ENCODE measurements around the gene MTMR11. TPM values are rescaled to one million over a fixed set of nuclear protein-coding genes. Genes with fewer than 3 reads are reported as not detected.
A peak's percentile ranks its signal among the peaks of the same experiment; 100 is the strongest.
"Not testable (repeated sequence)": the region's sequence is repeated elsewhere in the genome, so short reads cannot be mapped to it uniquely, and the experiment has no call there.

MTMR11 gene
- total RNA-seq, 1 experiment from 2014 or later = 16.0 TPM

DNA sequence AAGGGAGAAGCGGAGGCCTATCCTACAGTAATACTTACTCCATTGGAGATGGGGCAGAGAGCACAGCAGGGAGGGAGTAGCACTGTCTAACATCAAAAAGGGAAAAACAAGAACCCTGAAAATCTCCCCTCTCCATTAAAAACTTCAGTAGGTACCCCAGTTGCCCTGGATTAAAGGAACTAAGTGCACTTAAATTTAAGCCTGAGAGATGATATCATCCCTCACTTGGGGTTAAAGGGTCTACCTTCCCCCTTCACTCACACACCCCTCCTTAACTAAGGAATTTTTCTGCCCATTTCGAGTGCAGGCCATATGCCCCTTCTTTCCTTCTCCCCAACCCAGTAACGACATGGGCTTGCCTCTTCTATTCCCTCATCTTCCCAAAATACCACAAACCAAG is 3.7 kb upstream of the MTMR11 start:
- intact Hi-C loops (cut with micrococcal nuclease; ENCODE audit: unreplicated experiment) = no loop called here
- 0 out of 2 replicates have a peak, but pooled peaks cover 6% of the 10 kb centered on the region for H3K36me3 ChIP-seq (ENCODE audit: low read depth)
- H3K9me3 ChIP-seq (ENCODE audit: insufficient read depth, low read depth) = no peaks in the 10 kb centered on the region
- no TSS peak for BruUV-seq (replicated peaks)
- H3K4me3 ChIP-seq = peak overlapping the region; percentile 54; the same call in 1 of the 2 replicates
- no peaks in the 10 kb centered on the region for H3K79me2 ChIP-seq (ENCODE audit: low read depth)
- H3K4me2 ChIP-seq = peak overlapping the region; percentile 89
- no peak overlapping the region; the same call in 1 of the 2 replicates for H2AFZ ChIP-seq
- no peaks in the 10 kb centered on the region for H3K9me2 ChIP-seq (ENCODE audit: insufficient read depth)
- no peak for DNase-seq
- peaks cover 40% of the 10 kb centered on the region for H3K4me1 ChIP-seq (replicated peaks; ENCODE audit: insufficient read depth)
- TF ChIP-seq, protein P1, sequence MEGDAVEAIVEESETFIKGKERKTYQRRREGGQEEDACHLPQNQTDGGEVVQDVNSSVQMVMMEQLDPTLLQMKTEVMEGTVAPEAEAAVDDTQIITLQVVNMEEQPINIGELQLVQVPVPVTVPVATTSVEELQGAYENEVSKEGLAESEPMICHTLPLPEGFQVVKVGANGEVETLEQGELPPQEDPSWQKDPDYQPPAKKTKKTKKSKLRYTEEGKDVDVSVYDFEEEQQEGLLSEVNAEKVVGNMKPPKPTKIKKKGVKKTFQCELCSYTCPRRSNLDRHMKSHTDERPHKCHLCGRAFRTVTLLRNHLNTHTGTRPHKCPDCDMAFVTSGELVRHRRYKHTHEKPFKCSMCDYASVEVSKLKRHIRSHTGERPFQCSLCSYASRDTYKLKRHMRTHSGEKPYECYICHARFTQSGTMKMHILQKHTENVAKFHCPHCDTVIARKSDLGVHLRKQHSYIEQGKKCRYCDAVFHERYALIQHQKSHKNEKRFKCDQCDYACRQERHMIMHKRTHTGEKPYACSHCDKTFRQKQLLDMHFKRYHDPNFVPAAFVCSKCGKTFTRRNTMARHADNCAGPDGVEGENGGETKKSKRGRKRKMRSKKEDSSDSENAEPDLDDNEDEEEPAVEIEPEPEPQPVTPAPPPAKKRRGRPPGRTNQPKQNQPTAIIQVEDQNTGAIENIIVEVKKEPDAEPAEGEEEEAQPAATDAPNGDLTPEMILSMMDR (conservative IDR thresholded peaks at IDR 0.05) = no peak
- TF ChIP-seq EZH2 (IDR thresholded peaks at IDR 0.05; ENCODE audit: low read depth) = no peak
- no peaks in the 10 kb centered on the region for H4K20me1 ChIP-seq (ENCODE audit: insufficient read depth)
- ChIA-PET CTCF (no interaction called here), POLR2A (ENCODE audit: unreplicated experiment) (interaction anchor here (0.6 to 1.0 kb wide), 3 partner anchors 10 to 112 kb away, joined by 3 to 19 read pairs (median 4); a partner anchor contains a TSS)
- peaks cover 52% of the 10 kb centered on the region for H3F3A ChIP-seq (ENCODE audit: insufficient read depth, low read depth)
- no peaks in the 10 kb centered on the region for H3K27me3 ChIP-seq (ENCODE audit: insufficient read depth, low read depth)
- H3K27ac ChIP-seq = peak overlapping the region; percentile 95

DNA sequence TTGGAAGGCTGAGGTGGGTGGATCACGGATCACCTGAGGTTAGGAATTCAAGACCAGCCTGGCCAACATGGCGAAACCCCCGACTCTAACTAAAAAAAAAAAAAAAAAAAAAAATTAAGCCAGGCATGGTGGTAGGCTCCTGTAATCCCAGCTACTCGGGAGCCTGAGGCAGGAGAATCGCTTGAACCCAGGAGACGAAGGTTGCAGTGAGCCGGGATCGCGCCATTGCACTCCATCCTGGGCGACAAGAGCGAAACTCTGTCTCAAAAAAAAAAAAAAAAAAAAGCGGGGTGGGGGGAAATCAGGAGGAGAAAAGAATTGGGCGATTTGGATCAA is 2.0 kb upstream of the MTMR11 start:
- H3K79me2 ChIP-seq (ENCODE audit: low read depth); BruUV-seq (replicated peaks); H3K36me3 ChIP-seq (ENCODE audit: low read depth); H4K20me1 ChIP-seq (ENCODE audit: insufficient read depth); H2AFZ ChIP-seq; CTCF ChIA-PET; H3K27me3 ChIP-seq (ENCODE audit: insufficient read depth, low read depth); H3K9me3 ChIP-seq (ENCODE audit: insufficient read depth, low read depth); H3K9me2 ChIP-seq (ENCODE audit: insufficient read depth): not testable (repeated sequence)
- POLR2A ChIA-PET (ENCODE audit: unreplicated experiment) = interaction anchor here (0.6 to 1.4 kb wide), 3 partner anchors 39 to 154 kb away, joined by 3 to 7 read pairs (median 7); a partner anchor contains a TSS
- peak overlapping the region; percentile 89 for H3K4me2 ChIP-seq
- H3K27ac ChIP-seq = peak overlapping the region; percentile 95
- H3K4me1 ChIP-seq (replicated peaks; ENCODE audit: insufficient read depth) = peaks cover 40% of the 10 kb centered on the region
- H3K4me3 ChIP-seq = peak overlapping the region; percentile 54
- intact Hi-C loops (cut with micrococcal nuclease; ENCODE audit: unreplicated experiment) = loop anchor here (1.0 to 2.0 kb wide), 2 partner anchors 50 to 72 kb away; partner anchors contain the start of gene OTUD7B
- H3F3A ChIP-seq (ENCODE audit: insufficient read depth, low read depth) = peaks cover 52% of the 10 kb centered on the region
- DNase-seq = peak in 1 of 2 experiments; percentile 10

DNA sequence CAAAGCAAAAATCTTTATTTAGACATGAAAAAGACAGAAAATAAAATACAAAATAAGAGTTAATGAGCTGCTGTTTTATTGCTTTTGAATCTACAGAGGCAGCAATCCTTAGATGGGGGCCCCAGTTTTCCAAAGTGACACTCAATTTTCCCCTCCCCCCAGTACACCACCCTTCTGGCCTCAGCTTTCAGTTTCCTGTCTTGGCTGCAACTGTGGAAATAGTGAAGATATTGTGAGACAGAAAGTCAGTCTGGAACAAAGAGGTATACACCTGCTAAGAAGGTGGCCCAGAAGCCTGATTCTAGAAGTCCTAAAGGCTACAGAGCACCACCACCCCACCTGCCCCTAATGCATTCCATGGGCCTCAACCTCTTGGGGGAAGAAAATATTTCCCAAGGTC is 1.1 kb upstream of the MTMR11 start:
- Histone ChIP-seq H3K27me3 (ENCODE audit: insufficient read depth, low read depth) (no peaks in the 10 kb centered on the region), H3K9me3 (ENCODE audit: insufficient read depth, low read depth) (no peaks in the 10 kb centered on the region), H3K4me2 (peak overlapping the region; percentile 89), H3K36me3 (ENCODE audit: low read depth) (no peaks in the 10 kb centered on the region), H3K4me3 (peak overlapping the region; percentile 81; the same call in 1 of the 2 replicates), H3F3A (ENCODE audit: insufficient read depth, low read depth) (peaks cover 52% of the 10 kb centered on the region), H3K9me2 (ENCODE audit: insufficient read depth) (no peaks in the 10 kb centered on the region), H3K79me2 (ENCODE audit: low read depth) (no peaks in the 10 kb centered on the region), H3K27ac (peak overlapping the region; percentile 95), H3K4me1 (replicated peaks; ENCODE audit: insufficient read depth) (peaks cover 40% of the 10 kb centered on the region), H2AFZ (no peak overlapping the region), H4K20me1 (ENCODE audit: insufficient read depth) (no peaks in the 10 kb centered on the region)
- POLR2A ChIA-PET (ENCODE audit: unreplicated experiment) = interaction anchor here (0.6 to 1.1 kb wide), 4 partner anchors 12 to 293 kb away, joined by 3 to 33 read pairs (median 4); a partner anchor contains a TSS
- BruUV-seq (replicated peaks) = TSS peak; percentile 80
- DNase-seq = peak in 1 of 2 experiments; percentile 7
- CTCF ChIA-PET = interaction anchor here (0.7 kb wide), 1 partner anchor 254 kb away, joined by 3 read pairs; no protein-coding TSS in a partner anchor
- intact Hi-C loops (cut with micrococcal nuclease; ENCODE audit: unreplicated experiment) = loop anchor here (1.0 to 2.0 kb wide), 2 partner anchors 10 to 73 kb away; partner anchors contain the start of genes OTUD7B and SF3B4
- TF ChIP-seq, protein P1 (conservative IDR thresholded peaks at IDR 0.05) = no peak
- TF ChIP-seq EZH2 (IDR thresholded peaks at IDR 0.05; ENCODE audit: low read depth) = no peak

Data from PC-9 (cell line).